HG03097 (cell line): ENCODE data around the gene YES1.

Experiments
- ATAC-seq: cut with Tn5 transposase; IDR thresholded peaks from one replicate; pipeline ENCODE4 v1.9.1; 2021; ENCODE audit not compliant: unreplicated experiment, low FRiP score

YES1 gene

DNA sequence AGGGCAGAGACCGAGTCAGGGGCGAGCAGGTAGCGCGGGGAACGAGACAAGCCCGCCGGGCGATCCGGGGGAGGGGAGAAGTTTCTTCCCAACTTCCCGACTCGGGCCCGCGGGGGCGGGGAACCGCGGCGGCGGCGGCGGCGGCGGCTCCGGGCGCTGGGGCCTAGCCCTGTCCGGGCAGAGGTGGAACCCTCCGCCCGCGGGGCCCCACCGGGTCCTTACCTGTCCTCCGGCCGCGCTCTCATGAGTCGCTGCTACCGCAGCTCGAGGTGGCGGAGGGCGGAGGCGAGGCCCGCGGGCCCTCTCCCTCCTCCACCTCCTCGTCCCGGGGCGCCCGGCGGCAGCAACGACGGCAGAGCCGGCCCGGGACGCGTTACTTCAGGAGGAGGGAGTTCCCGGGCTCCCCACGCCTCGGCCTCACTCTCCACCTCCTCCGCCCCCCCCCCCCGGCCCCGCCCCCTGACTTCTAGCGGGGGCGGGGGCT lies at the start of gene YES1:
YES1 (minus strand) TSS at position 351 of the 484 bp plus-strand sequence. CDS start 55,415 bp downstream, outside the sequence.
- ATAC-seq: peak; percentile 53

DNA sequence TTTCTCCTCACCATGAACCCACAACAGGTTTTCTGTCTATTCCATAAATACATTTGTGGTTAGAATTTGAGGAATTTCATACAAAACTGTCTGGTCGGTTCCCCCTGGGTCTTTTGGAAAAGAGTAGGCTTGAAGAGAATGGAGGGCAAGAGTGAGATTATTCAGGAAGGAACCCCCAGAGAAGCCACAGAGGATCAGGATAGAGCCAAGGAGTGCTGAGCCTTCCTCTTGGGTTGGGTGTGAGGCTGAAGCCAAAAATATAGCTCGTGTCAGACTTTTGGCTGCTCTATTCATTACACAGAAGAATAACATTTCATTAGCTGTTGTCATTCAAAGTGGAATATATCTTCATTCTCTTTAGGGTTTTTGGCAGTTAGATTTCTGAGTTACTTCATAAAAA lies 45.9 kb upstream of the YES1 start:
- ATAC-seq: no peak

- no peak for ATAC-seq
Observed at GRCh38 chr18:853471-853870, 41.4 kb upstream of the YES1 start.

DNA sequence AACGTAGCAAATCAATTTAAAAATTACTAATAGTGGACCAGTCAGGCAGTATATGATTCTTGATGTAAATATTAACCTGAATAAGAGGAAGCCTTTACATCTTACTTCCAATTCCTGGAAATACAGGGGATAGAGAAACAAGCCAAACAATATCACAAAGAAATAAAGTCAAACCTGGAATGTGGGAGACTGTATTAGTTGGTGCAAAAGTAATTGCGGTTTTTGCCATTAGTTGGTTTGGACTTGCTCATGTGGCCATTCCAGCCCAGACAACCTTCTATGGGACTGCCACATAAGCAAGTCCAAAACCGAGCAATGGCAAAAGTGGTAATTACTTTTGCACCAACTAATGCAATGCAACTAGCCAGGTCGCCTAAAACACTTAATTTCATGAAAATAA lies 38.9 kb upstream of the YES1 start:
- ATAC-seq: no peak

GRCh38 chr18:849021-849420 lies 37.0 kb upstream of the YES1 start:
- ATAC-seq: no peak

DNA sequence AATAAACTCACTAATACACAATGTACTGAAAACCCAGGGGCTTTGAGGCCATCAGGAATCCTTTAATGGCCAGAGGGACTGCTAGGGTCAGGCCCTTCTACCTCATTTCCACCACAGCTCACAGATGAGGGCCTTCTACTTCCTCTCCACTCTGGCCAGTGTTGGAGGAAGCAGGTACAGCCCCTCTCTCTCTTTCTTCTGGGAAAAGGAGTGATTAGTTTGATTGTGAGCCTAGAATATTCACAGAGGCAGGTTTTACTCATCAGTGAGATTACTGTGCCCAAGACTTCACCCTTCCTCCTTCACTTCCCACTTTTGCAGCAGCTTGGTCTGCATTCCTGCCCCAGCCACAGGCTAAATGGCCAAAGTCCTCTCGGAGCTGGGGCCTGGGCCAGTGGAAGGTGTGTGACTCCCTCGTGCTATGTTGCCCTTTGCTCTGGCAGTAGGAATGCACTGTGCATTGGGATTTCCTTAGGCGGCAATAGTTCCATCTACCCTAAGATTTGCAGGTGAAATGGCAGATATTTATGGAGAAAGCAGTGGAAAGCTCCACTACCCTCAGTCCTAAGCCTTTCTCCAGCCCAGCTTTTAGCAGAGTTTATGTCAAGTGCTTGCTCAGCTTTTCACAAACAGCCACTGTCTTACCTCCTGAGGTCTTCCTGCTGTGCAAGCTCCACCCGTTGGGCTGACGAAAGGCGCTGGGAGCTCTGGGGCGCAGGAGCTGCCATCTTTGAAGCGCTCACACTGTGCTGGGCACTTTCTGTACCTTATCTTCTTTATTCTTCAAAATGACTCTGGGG lies 36.2 kb upstream of the YES1 start:
- no peak for ATAC-seq

DNA sequence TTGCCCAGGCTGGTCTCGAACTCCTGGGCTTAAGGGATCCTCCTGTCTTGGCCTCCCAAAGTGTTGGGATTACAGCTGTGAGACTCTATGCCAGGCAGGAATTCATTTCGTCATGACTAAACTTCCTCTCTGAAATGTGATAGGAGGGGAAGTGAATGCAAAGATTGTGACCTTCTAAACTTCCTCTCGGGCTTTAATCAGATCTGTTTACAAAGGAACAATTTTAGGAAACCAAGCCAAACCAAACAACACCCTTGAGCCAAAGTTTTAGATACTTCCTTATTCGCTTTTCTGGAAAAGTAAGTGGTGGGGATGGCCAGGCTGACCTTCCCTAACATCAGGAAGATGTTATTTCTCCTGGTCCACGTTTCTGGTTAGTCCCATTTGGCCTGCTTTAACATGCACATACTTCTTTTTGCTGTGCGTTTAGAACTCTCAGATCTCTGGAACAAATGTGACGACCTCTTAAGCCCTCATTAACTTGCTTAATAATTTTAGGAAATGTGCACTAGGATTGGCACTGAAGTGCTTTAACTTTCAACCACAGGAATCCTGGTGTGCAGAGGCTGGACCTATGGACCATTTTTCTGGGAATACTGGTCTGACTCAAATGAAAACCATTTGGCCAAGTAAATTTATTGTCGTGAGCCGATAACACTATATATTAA lies 33.2 kb upstream of the YES1 start:
- no peak for ATAC-seq

DNA sequence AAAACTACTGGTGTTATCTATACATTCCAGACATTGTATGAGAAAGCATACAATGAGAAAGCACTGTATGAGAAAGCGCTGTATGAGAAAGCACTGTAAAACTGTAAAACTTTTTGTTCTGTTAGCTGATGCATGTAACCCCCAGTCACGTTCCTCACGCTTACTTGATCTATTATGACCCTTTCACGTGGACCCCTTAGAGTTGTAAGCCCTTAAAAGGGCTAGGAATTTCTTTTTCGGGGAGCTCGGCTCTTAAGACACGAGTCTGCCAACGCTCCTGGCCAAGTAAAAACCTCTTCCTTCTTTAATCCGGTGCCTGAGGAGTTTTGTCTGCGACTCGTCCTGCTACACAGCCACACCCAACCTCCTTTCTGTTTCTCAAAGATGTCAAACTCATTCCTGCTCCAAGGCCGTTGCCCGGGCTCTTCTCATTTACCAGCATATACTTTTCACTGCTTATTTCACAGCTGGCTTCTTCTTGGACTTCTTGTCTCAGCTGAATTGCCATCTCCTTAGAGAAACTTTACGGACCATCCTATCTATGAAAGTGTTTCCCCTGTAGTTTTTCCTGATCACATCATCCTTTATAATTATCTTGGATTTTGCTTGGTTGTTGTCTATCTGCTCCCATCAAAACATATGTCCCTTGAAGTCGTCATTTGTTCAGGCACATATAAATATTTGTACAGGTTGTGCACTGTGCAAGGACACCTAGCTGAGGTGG lies 29.8 kb upstream of the YES1 start:
- ATAC-seq: no peak

GRCh38 chr18:840516-840915 lies 28.5 kb upstream of the YES1 start:
- no peak for ATAC-seq

DNA sequence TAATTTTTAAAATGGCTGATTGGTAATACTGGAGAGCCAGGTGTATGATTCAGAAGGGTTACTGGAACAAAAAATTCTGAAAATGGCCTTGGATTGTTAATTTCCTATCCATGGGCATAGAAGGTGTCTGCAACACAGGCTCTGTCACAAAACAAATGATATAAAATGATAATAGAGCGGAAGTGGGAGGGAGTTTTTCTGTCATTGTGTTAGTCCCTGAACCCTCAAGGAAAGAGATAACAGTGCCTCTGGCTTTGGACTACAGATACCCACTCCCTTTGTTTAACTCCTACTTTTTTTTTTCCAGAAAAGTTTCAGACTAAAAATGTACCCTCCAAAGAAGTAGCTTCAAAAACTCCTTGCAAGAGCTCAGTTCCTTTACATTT lies 28.0 kb upstream of the YES1 start:
- no peak for ATAC-seq

- ATAC-seq: peak; percentile 92
Observed at GRCh38 chr18:839224-840022, 27.4 kb upstream of the YES1 start.

GRCh38 chr18:837922-838321 lies 25.9 kb upstream of the YES1 start:
- no peak for ATAC-seq

DNA sequence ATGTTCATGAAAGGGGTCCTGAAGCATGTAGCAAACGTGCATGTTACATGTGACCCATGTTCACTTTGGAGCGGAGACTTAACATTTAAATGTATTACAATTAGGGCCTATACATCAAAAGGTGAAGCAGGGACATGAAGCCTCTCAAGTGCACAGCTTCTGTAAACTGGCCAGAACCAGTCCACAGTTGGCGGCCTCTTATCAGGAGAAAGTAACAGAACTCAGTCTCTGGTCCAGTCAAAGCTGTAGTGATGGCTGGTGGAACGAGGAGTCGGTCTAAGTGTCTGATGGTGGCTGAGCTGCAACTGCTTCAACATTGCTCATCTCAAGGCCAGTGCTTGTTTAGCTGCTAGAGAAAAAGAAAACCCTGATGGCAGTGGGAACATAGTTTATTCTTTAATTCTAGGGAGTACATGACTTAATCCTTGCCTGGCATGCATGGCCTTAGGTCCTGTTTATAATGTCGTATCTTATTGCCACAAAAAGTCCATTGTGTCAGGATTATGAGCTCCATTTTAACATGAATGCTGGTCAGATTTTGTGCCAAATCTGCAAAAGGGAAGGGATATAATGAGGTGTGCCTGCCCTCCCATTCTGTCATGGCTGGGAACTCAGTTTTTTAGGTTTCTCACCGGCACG lies 22.2 kb upstream of the YES1 start:
- no peak for ATAC-seq

DNA sequence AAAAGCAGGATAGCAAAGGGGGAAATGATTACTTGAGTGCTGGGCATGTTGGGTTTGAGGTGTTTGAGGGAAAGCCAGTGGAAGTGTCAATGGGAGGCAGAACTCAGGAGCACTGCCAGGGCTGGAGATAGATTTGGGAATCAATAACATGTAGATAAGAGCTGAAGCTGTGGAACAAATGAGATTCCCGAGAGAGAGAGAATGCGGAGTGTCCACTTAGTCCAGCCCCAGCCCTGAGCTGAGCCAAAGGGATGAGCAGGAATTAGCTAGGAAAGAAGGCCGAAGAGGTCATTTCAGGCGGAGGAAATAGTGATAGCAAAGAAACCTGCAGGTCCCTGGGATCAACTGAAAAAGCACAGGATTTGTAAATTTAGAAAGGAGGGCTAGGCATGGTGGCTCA lies 21.2 kb upstream of the YES1 start:
- no peak for ATAC-seq

GRCh38 chr18:832085-832681 lies 20.1 kb upstream of the YES1 start:
- no peak for ATAC-seq

- peak; percentile 33 for ATAC-seq
Observed at GRCh38 chr18:830315-830901, 18.4 kb upstream of the YES1 start.

- no peak for ATAC-seq
Observed at GRCh38 chr18:829432-829831, 17.4 kb upstream of the YES1 start.

DNA sequence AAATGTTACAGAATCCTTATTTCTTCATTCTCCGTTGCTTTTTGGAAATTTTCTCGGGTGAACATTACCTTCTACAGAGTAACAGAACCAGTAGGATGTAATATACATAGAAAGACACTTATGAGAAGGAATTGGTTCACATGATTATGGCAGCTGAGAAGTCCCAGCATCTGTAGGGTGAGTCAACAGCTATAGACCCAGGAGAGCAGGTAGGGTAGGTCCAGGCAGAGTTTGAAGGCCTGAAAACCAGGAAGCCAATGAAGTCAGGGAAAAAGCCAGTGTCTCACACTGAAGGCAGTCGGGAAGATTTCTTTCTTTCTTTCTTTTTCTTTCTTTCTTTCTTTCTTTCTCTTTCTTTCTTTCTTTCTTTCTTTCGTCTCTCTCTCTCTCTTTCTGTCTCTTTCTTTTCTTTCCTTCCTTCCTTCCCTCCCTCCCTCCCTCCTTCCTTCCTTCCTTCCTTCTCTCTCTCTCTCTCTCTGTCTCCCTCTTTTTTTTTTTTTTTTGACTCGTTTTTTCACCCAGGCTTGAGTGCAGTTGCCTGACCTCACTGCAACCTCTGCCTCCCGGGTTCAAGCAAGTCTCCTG lies 15.1 kb upstream of the YES1 start:
- ATAC-seq: no peak
